Transverse colon (tissue), 4 donors: ENCODE results near the gene DCTN5. TPM values are rescaled to one million over a fixed set of nuclear protein-coding genes. Genes with fewer than 3 reads are reported as not detected.

Experiments
- DNase-seq: peaks from one replicate; pipeline ENCODE4 v3.0.0-alpha.2; 2019
- H3K27ac ChIP-seq, 4 donors: fragments of 200-600 bp; sonication (generic); 2 replicates each; pipeline ENCODE4 v1.5.1; 2016 to 2018; ENCODE audit warnings: inconsistent platforms in 4 of 4
- H3K27me3 ChIP-seq: fragments of 200-600 bp; sonication (generic); 2 replicates; pipeline ENCODE4 v1.5.1; 2017; ENCODE audit warnings: inconsistent platforms
- H3K36me3 ChIP-seq, 4 donors: fragments of 200-600 bp; sonication (generic); 2 replicates each; pipeline ENCODE4 v1.5.1; 2017 to 2019; ENCODE audit warnings: inconsistent platforms in 4 of 4
- H3K4me1 ChIP-seq, 4 donors: fragments of 200-600 bp; sonication (generic); 2 replicates each; pipeline ENCODE4 v1.5.1; 2017 to 2020; ENCODE audit warnings: inconsistent platforms in 4 of 4
- H3K4me3 ChIP-seq, 4 donors: fragments of 200-600 bp; sonication (generic); 1 replicate in 1 of 4; 2 replicates in 3 of 4; pipeline versions ENCODE4 v1.5.1 to v1.6.1; 2017 to 2019; ENCODE audit warnings: inconsistent platforms in 4 of 4
- H3K9me3 ChIP-seq, 2 donors: fragments of 200-600 bp; sonication (generic); 2 replicates each; pipeline ENCODE4 v1.5.1; 2017 to 2019; ENCODE audit warnings: inconsistent platforms in 2 of 2
- CTCF ChIP-seq, 5 experiments: fragments of 200-600 bp in 3 of 5; fragments of 450-650 bp in 2 of 5; sonication (generic) in 3 of 5; IDR thresholded peaks; 1 replicate in 2 of 5; 2 replicates in 3 of 5; pipeline ENCODE4 v1.5.1; 2016 to 2017; ENCODE audit warnings: antibody characterized with exemption in 5 of 5, inconsistent platforms in 3 of 5, mild to moderate bottlenecking in 2 of 5, moderate library complexity in 1 of 5
- EP300 ChIP-seq: sonication (generic); formaldehyde crosslinking; IDR thresholded peaks from one replicate; pipeline ENCODE4 v1.6.1; 2017; ENCODE audit warnings: antibody characterized with exemption, low read depth
- POLR2A ChIP-seq: fragments of 450-650 bp; IDR thresholded peaks from one replicate; pipeline ENCODE4 v1.6.1; 2016; ENCODE audit warnings: antibody characterized with exemption, mild to moderate bottlenecking, moderate library complexity
- POLR2AphosphoS5 ChIP-seq, 3 donors: sonication (generic); formaldehyde crosslinking; IDR thresholded peaks; one replicate each; pipeline ENCODE4 v1.6.1; 2016; ENCODE audit warnings: antibody characterized with exemption in 3 of 3
- WGBS, 2 donors: methylation state at CpG; one replicate each; pipeline ENCODE4 v1.1.5; 2018; ENCODE audit warnings: low coverage in 1 of 2; 5-methylcytosine and 5-hydroxymethylcytosine counted together
- in situ Hi-C, 4 donors: fragments of 200-750 bp; cut with MboI; loops; one replicate each; pipeline versions ENCODE4 v1.15.0 to v1.15.1; 2017; ENCODE audit warnings: low sequenced_read_pairs in 3 of 4, low pct_ligation_motif_present in 1 of 4, low pct_unique_long_range_greater_than_20kb in 1 of 4
- intact Hi-C: fragments of 100-400 bp; cut with DNase I; formaldehyde crosslinking; loops from one replicate; pipeline ENCODE4 v1.15.1; 2023; ENCODE audit warnings: low total_unique reads
- total RNA-seq, 4 donors: library from RNA; depleted of rRNA; stranded (reverse); fragments of >200 nt; gene quantifications; one replicate each; pipeline ENCODE4 v1.1.0, GENCODE V29; 2016

DCTN5 gene
- total RNA-seq, 4 donors from 2014 or later, result 8.0 to 52.2 (median 37.5) TPM

GRCh38 chr16:23701045-23701444 lies 59.8 kb downstream of the DCTN5 start:
- peak overlapping the region in 3 of 4 donors; percentile 77 to 86 (median 83) for H3K27ac ChIP-seq
- in situ Hi-C loops, result no loop called here

GRCh38 chr16:23702951-23703350 lies 61.7 kb downstream of the DCTN5 start:
- H3K27ac ChIP-seq, result no peak overlapping the region
- intact Hi-C loops, result no loop called here
- H3K36me3 ChIP-seq, result peaks cover 0 to 6% (median 0%) of the 10 kb centered on the region in 4 donors
- no peak for DNase-seq
- 66 to 73% methylated on average over 2 of the region's 2 CpGs for WGBS, 2 donors
- no peak for TF ChIP-seq CTCF (IDR thresholded peaks at IDR 0.05)
- in situ Hi-C loops, result no loop called here
- H3K4me1 ChIP-seq, result peaks cover 0 to 8% (median 3%) of the 10 kb centered on the region in 4 donors
- H3K9me3 ChIP-seq, result no peaks in the 10 kb centered on the region
- no peaks in the 10 kb centered on the region for H3K27me3 ChIP-seq
- no peak overlapping the region for H3K4me3 ChIP-seq

More at GRCh38 chr16:23701045-23701444, 59.8 kb downstream of the DCTN5 start:
- no peaks in the 10 kb centered on the region for H3K9me3 ChIP-seq
- H3K27me3 ChIP-seq, result no peaks in the 10 kb centered on the region
- H3K36me3 ChIP-seq, result peaks cover 0 to 6% (median 0%) of the 10 kb centered on the region in 4 donors
- no peak for DNase-seq
- intact Hi-C loops, result no loop called here
- WGBS, 2 donors, result 78 to 89% methylated on average over 6 to 8 of the region's 8 CpGs
- H3K4me1 ChIP-seq, result peaks cover 0 to 8% (median 3%) of the 10 kb centered on the region in 4 donors
- H3K4me3 ChIP-seq, result no peak overlapping the region
- no peak for TF ChIP-seq EP300
- no peak for TF ChIP-seq CTCF (IDR thresholded peaks at IDR 0.05)
- TF ChIP-seq POLR2AphosphoS5 (IDR thresholded peaks at IDR 0.05), result no peak
- no peak for TF ChIP-seq POLR2A

- Histone ChIP-seq H3K27me3 (no peaks in the 10 kb centered on the region), H3K4me1 (no peaks in the 10 kb centered on the region), H3K4me3 (no peak overlapping the region), H3K9me3 (no peaks in the 10 kb centered on the region), H3K36me3 (peaks cover 0 to 6% (median 0%) of the 10 kb centered on the region in 4 donors), H3K27ac (no peak overlapping the region)
- TF ChIP-seq POLR2A (peak; percentile 8), CTCF (IDR thresholded peaks at IDR 0.05) (no peak)
- in situ Hi-C loops (no loop called here), intact Hi-C loops (no loop called here)
- WGBS, 2 donors, result 52 to 85% methylated on average over 2 to 22 of the region's 22 CpGs
- DNase-seq, result no peak
Measured at GRCh38 chr16:23704772-23705516, 63.7 kb downstream of the DCTN5 start.

- TF ChIP-seq CTCF (IDR thresholded peaks at IDR 0.05) (no peak), POLR2AphosphoS5 (IDR thresholded peaks at IDR 0.05) (no peak), POLR2A (no peak), EP300 (no peak)
- DNase-seq, result no peak
- no peak overlapping the region for H3K4me3 ChIP-seq
- intact Hi-C loops, result no loop called here
- H3K36me3 ChIP-seq, result peaks cover 0 to 6% (median 0%) of the 10 kb centered on the region in 4 donors
- 94 to 100% methylated on average over 1 to 2 of the region's 2 CpGs for WGBS, 2 donors
- no peaks in the 10 kb centered on the region for H3K9me3 ChIP-seq
- in situ Hi-C loops, result no loop called here
- H3K4me1 ChIP-seq, result no peaks in the 10 kb centered on the region
- no peak overlapping the region for H3K27ac ChIP-seq
- H3K27me3 ChIP-seq, result no peaks in the 10 kb centered on the region
Measured at GRCh38 chr16:23705517-23705902, 64.2 kb downstream of the DCTN5 start.
